A549 (cell line): ENCODE measurements around the gene MAST3. TPM values are rescaled to one million over a fixed set of nuclear protein-coding genes. Genes with fewer than 3 reads are reported as not detected.
"Not testable (repeated sequence)": the region's sequence is repeated elsewhere in the genome, so short reads cannot be mapped to it uniquely, and the experiment has no call there.

ENCODE experiments used
- ATAC-seq, 2 experiments: fragments of 200-7000 bp in 1 of 2; fragments of >200 bp in 1 of 2; cut with Nextera tagmentation in 1 of 2; cut with Tn5 transposase in 1 of 2; 3 replicates each; pipeline versions ENCODE4 v1.8.0 to v1.9.1; 2018 to 2020; ENCODE audit warnings: mild to moderate bottlenecking in 1 of 2, moderate library complexity in 1 of 2
- CTCF ChIA-PET: fragments of 300-600 bp; sonication (Branson Sonifier 250); formaldehyde crosslinking; extraction: SDS; loops from one replicate; lab custom pipeline; 2021; ENCODE audit warnings: antibody characterized with exemption, inconsistent platforms; lab: Yijun Ruan, JAX
- POLR2A ChIA-PET: fragments of 350-600 bp; formaldehyde crosslinking; extraction: SDS; loops from one replicate; lab custom pipeline; 2021; ENCODE audit warnings: antibody characterized with exemption, inconsistent platforms; lab: Yijun Ruan, JAX
- DNase-seq, 2 experiments: peaks; one replicate each; pipeline versions ENCODE4 v3.0.0 to v3.0.0-alpha.2; 2011 to 2016; ENCODE audit warnings: low read depth in 1 of 2, low spot score in 1 of 2
- FAIRE-seq: peaks from 2 replicates; lab custom pipeline; 2011; peaks lifted over from hg19 to GRCh38; lab: Jason Lieb, UNC
- H3K27ac ChIP-seq, 2 experiments: fragments of >200 bp; sonication (Bioruptor Twin); formaldehyde crosslinking; 3 replicates each; pipeline ENCODE4 v1.5.1; 2016 to 2017
- H3K4me1 ChIP-seq: fragments of >200 bp; sonication (Bioruptor Twin); formaldehyde crosslinking; 3 replicates; pipeline ENCODE4 v1.6.1; 2016
- H3K4me2 ChIP-seq: fragments of >200 bp; sonication (Bioruptor Twin); formaldehyde crosslinking; 3 replicates; pipeline ENCODE4 v1.6.1; 2016
- H3K4me3 ChIP-seq: fragments of >200 bp; sonication (Bioruptor Twin); formaldehyde crosslinking; 3 replicates; pipeline ENCODE4 v1.5.1; 2016
- H3K9me3 ChIP-seq: fragments of >200 bp; sonication (Bioruptor Twin); formaldehyde crosslinking; 3 replicates; pipeline ENCODE4 v1.6.1; 2016
- BHLHE40 ChIP-seq: IDR thresholded peaks from 2 replicates; pipeline ENCODE4 v1.6.1; 2012; ENCODE audit warnings: low read depth, low read length, inconsistent platforms
- CBX2 ChIP-seq: fragments of 200-600 bp; sonication (generic); IDR thresholded peaks from 2 replicates; pipeline ENCODE4 v1.6.1; 2016; ENCODE audit warnings: low read depth, mild to moderate bottlenecking, borderline replicate concordance
- CBX8 ChIP-seq: fragments of 200-600 bp; sonication (generic); IDR thresholded peaks from 2 replicates; pipeline ENCODE4 v1.6.1; 2016
- CEBPB ChIP-seq, 2 experiments: fragments of >200 bp in 1 of 2; sonication (Bioruptor Twin) in 1 of 2; formaldehyde crosslinking in 1 of 2; IDR thresholded peaks; 2 replicates each; pipeline ENCODE4 v1.6.1; 2012 to 2016
- CHD4 ChIP-seq: fragments of 200-600 bp; sonication (generic); IDR thresholded peaks from 2 replicates; pipeline ENCODE4 v1.6.1; 2016; ENCODE audit warnings: antibody characterized with exemption, mild to moderate bottlenecking, borderline replicate concordance
- EHMT2 ChIP-seq: fragments of 200-600 bp; sonication (generic); IDR thresholded peaks from 2 replicates; pipeline ENCODE4 v1.6.1; 2016; ENCODE audit warnings: antibody characterized with exemption, low read depth, mild to moderate bottlenecking, moderate library complexity
- EP300 ChIP-seq, 2 experiments: fragments of >200 bp; sonication (Bioruptor Twin); formaldehyde crosslinking; IDR thresholded peaks; 2 replicates in 1 of 2; 3 replicates in 1 of 2; pipeline ENCODE4 v1.6.1; 2016 to 2017
- FOSL2 ChIP-seq, 2 experiments: fragments of 450-650 bp in 1 of 2; fragments of >200 bp in 1 of 2; sonication (Bioruptor Twin) in 1 of 2; formaldehyde crosslinking; IDR thresholded peaks; 2 replicates each; pipeline versions ENCODE4 v1.5.0 to v1.6.1; 2016 to 2020; ENCODE audit warnings: mild to moderate bottlenecking in 1 of 2, moderate library complexity in 1 of 2
- GATA3 ChIP-seq: IDR thresholded peaks from 2 replicates; pipeline ENCODE4 v1.6.1; 2012; ENCODE audit warnings: borderline replicate concordance
- HES2 ChIP-seq: fragments of >200 bp; sonication (Bioruptor Twin); formaldehyde crosslinking; IDR thresholded peaks from 2 replicates; pipeline ENCODE4 v1.6.1; 2016
- HOXA7 ChIP-seq: fragments of 250-450 bp; sonication (Bioruptor Pico); IDR thresholded peaks from 2 replicates; pipeline ENCODE4 v1.5.0; 2020; ENCODE audit warnings: mild to moderate bottlenecking, moderate library complexity
- JUNB ChIP-seq: fragments of >200 bp; sonication (Bioruptor Twin); formaldehyde crosslinking; IDR thresholded peaks from 2 replicates; pipeline ENCODE4 v1.6.1; 2016
- KDM1A ChIP-seq: fragments of 200-600 bp; sonication (generic); IDR thresholded peaks from 2 replicates; pipeline ENCODE4 v1.6.1; 2016; ENCODE audit warnings: low read depth, mild to moderate bottlenecking
- MAFK ChIP-seq: fragments of 450-650 bp; IDR thresholded peaks from 2 replicates; pipeline ENCODE4 v1.6.1; 2014; ENCODE audit not compliant: partially characterized antibody
- NFE2L2 ChIP-seq: fragments of 150-350 bp; conservative IDR thresholded peaks from 2 replicates; pipeline ENCODE4 v1.6.1; 2014; ENCODE audit warnings: low read length
- RAD21 ChIP-seq, 2 experiments: fragments of >200 bp in 1 of 2; sonication (Bioruptor Twin) in 1 of 2; formaldehyde crosslinking in 1 of 2; IDR thresholded peaks in 1 of 2; conservative IDR thresholded peaks in 1 of 2; 2 replicates in 1 of 2; 3 replicates in 1 of 2; pipeline ENCODE4 v1.6.1; 2012 to 2018; ENCODE audit warnings: inconsistent platforms in 1 of 2
- RNF2 ChIP-seq: fragments of 200-600 bp; sonication (generic); IDR thresholded peaks from 2 replicates; pipeline ENCODE4 v1.6.1; 2016; ENCODE audit warnings: low read depth, mild to moderate bottlenecking, antibody characterized with exemption, moderate library complexity, borderline replicate concordance
- ZC3H11A ChIP-seq: fragments of 450-650 bp; IDR thresholded peaks from 2 replicates; pipeline ENCODE4 v1.6.1; 2014; ENCODE audit warnings: antibody characterized with exemption, mild to moderate bottlenecking
- ZFP36 ChIP-seq: fragments of 450-650 bp; IDR thresholded peaks from 2 replicates; pipeline ENCODE4 v1.6.1; 2014; ENCODE audit warnings: borderline replicate concordance; ENCODE audit not compliant: partially characterized antibody
- ZSCAN20 ChIP-seq: fragments of 250-450 bp; sonication (Bioruptor Pico); IDR thresholded peaks from 2 replicates; pipeline ENCODE4 v1.8.0; 2022; ENCODE audit warnings: mild to moderate bottlenecking, moderate library complexity
- WGBS: methylation state at CpG from one replicate; pipeline ENCODE4 v1.1.6; 2017; ENCODE audit errors: missing lambda C conversion rate; 5-methylcytosine and 5-hydroxymethylcytosine counted together
- polyA plus RNA-seq, 4 experiments: library from polyadenylated mRNA; depleted of rRNA in 3 of 4; stranded (reverse); fragments of >200 nt; fragmentation: RNase III in 1 of 4; extraction: RNeasy Plus Mini Kit Qiagen cat#74134 plus additional on column Dnase treatment in 1 of 4; gene quantifications; 2 replicates in 3 of 4; 3 replicates in 1 of 4; pipeline ENCODE4 v1.2.3, GENCODE V29; 2011 to 2017
- TF ChIP-seq, protein P1 (sequence below): fragments of 250-450 bp; sonication (Bioruptor Pico); IDR thresholded peaks from 2 replicates; pipeline ENCODE4 v1.5.0; 2020; ENCODE audit warnings: low read depth, mild to moderate bottlenecking, moderate library complexity
- TF ChIP-seq, protein P2 (sequence below): fragments of >200 bp; sonication (Bioruptor Twin); formaldehyde crosslinking; IDR thresholded peaks from 3 replicates; pipeline ENCODE4 v1.5.1; 2016

MAST3 gene
- polyA plus RNA-seq, 2 of the 4 experiments (the other 2 are of a cell fraction): 1.3 to 2.5 TPM

DNA sequence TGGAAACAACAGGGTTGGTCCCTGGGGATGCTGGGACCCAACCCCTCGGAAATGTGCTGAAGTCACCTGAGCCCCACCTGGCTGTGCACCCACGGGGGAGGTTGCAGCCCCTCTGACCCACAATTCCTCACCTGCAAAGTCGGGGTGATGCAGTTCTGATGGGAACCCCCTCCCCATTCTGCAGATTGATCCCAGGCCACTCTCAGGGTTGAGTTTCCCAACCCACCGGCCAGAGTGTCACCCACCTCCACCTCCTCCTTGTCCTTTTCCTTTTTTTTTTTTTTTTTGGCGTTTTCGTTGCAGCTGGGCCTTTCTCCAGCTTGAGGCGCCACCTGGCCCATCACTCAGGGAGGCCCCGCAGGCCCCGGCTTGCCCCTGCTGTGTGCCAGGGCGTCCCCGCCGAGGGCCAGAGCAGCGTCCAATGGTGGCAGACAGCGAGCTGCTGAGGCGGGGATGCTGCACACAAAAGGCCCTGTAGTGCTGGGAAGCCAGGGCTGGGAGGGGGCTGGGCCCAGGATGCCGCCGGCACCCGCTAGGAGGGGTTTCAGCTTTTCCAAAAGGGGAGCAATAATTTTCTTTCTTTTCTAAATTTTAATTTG lies 60.0 kb downstream of the MAST3 start:
- no peak for TF ChIP-seq MAFK
- TF ChIP-seq CBX8: no peak
- TF ChIP-seq ZC3H11A: no peak
- no peak for TF ChIP-seq HES2
- no peak for TF ChIP-seq BHLHE40
- no peak for TF ChIP-seq NFE2L2
- TF ChIP-seq CHD4: no peak
- no peak for TF ChIP-seq CBX2
- TF ChIP-seq, protein P1, sequence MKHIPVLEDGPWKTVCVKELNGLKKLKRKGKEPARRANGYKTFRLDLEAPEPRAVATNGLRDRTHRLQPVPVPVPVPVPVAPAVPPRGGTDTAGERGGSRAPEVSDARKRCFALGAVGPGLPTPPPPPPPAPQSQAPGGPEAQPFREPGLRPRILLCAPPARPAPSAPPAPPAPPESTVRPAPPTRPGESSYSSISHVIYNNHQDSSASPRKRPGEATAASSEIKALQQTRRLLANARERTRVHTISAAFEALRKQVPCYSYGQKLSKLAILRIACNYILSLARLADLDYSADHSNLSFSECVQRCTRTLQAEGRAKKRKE (CRISPR knock-in tag): no peak
- no peak for TF ChIP-seq CEBPB (IDR thresholded peaks at IDR 0.05)
- no peak for TF ChIP-seq GATA3
- TF ChIP-seq RNF2: no peak
- TF ChIP-seq EP300 (IDR thresholded peaks at IDR 0.05): no peak
- TF ChIP-seq ZFP36: no peak
- no peak for TF ChIP-seq FOSL2 (IDR thresholded peaks at IDR 0.05)
- TF ChIP-seq FOSL2 (CRISPR knock-in tag; IDR thresholded peaks at IDR 0.05): no peak
- no peak for TF ChIP-seq RAD21 (conservative IDR thresholded peaks at IDR 0.05 in 1 of 2, IDR thresholded peaks at IDR 0.05 in 1 of 2)
- no peak for TF ChIP-seq JUNB
- TF ChIP-seq, protein P2, sequence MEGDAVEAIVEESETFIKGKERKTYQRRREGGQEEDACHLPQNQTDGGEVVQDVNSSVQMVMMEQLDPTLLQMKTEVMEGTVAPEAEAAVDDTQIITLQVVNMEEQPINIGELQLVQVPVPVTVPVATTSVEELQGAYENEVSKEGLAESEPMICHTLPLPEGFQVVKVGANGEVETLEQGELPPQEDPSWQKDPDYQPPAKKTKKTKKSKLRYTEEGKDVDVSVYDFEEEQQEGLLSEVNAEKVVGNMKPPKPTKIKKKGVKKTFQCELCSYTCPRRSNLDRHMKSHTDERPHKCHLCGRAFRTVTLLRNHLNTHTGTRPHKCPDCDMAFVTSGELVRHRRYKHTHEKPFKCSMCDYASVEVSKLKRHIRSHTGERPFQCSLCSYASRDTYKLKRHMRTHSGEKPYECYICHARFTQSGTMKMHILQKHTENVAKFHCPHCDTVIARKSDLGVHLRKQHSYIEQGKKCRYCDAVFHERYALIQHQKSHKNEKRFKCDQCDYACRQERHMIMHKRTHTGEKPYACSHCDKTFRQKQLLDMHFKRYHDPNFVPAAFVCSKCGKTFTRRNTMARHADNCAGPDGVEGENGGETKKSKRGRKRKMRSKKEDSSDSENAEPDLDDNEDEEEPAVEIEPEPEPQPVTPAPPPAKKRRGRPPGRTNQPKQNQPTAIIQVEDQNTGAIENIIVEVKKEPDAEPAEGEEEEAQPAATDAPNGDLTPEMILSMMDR: no peak
- TF ChIP-seq ZSCAN20 (CRISPR knock-in tag): no peak
- no peak for TF ChIP-seq EHMT2
- no peak for FAIRE-seq
- 68% methylated on average over 14 of the region's 18 CpGs for whole genome bisulfite sequencing
- ATAC-seq: no peak
- Histone ChIP-seq H3K4me3 (no peak overlapping the region), H3K4me2 (peak overlapping the region; percentile 64), H3K4me1 (peaks cover 29% of the 10 kb centered on the region), H3K9me3 (no peaks in the 10 kb centered on the region), H3K27ac (peak overlapping the region; percentile 57 to 79; a peak in 4 of 6 replicates)
- DNase-seq: no peak
- CTCF ChIA-PET: no interaction called here
- POLR2A ChIA-PET: no interaction called here

GRCh38 chr19:18158467-18158866 lies 60.9 kb downstream of the MAST3 start:
- POLR2A ChIA-PET: no interaction called here
- H3K27ac ChIP-seq: no peak overlapping the region
- peaks cover 29% of the 10 kb centered on the region for H3K4me1 ChIP-seq

DNA sequence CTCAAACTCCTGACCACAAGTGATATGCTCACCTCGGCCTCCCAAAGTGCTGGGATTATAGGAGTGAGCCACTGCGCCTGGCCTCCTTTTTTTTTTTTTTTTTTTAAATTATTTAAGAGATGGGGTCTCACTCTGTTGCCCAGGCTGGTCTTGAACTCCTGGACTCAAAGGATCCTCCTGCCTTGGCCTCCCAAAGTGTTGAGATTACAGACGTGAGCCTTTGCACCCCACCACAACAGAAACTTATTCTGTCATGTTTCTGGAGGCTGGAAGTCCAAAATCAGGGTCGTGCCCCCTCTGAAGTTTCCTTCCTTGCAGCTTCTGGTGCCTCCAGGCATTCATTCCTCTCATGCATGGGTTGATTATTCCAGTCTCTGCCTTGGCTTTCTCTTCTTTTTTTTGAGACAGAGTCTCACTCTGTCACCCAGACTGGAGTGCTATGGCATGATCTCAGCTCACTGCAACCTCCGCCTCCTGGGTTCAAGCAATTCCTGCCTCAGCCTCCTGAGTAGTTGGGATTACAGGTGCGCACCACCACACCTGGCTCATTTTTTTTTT lies 61.6 kb downstream of the MAST3 start:
- CTCF ChIA-PET: interaction anchor here (1.4 to 1.6 kb wide), 2 partner anchors 36 to 46 kb away, joined by 3 to 4 read pairs; no protein-coding TSS in a partner anchor
- 81% methylated on average over 6 of the region's 6 CpGs for WGBS
- POLR2A ChIA-PET, H3K27ac ChIP-seq, ATAC-seq, H3K4me3 ChIP-seq, H3K9me3 ChIP-seq, FAIRE-seq, DNase-seq, H3K4me2 ChIP-seq: not testable (repeated sequence)
- H3K4me1 ChIP-seq: peaks cover 27% of the 10 kb centered on the region

More at GRCh38 chr19:18158467-18158866, 60.9 kb downstream of the MAST3 start:
- H3K4me2 ChIP-seq: no peak overlapping the region
- H3K9me3 ChIP-seq: no peaks in the 10 kb centered on the region
- ATAC-seq (no peak), FAIRE-seq (no peak), DNase-seq (no peak)
- WGBS: 89% methylated on average over 4 of the region's 4 CpGs
- TF ChIP-seq KDM1A (0 out of 2 replicates have a peak, but pooled peaks have one; percentile 19), HOXA7 (no peak)
- CTCF ChIA-PET: interaction anchor here (0.6 to 1.6 kb wide), 2 partner anchors 45 to 144 kb away, joined by 3 read pairs; no protein-coding TSS in a partner anchor
- no peak overlapping the region for H3K4me3 ChIP-seq
